ENCODE measurements around the gene ZBTB7C.

DNA sequence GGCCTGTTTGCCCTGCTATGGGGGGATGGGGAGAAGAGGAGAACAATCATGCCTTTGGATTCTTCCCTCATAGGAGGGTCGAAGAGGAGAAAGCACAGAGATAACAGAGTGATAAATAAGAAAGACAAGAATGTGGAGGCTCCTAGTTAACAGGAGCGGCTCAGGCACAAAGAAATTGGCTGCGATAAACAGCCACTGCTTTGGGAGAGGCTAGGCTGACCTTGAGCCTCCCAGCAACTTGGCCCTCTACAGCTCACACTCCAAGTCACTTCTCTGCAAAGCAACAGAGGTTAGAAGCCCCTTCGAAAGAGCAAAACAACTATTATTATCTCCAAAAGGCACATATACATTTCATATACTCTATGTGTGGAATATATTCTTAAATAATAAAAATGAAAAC, 69.5 kb downstream of the ZBTB7C start:
- no peak for TF ChIP-seq YY1 (IDR thresholded peaks at IDR 0.05; ENCODE audit: insufficient read depth, insufficient read length)
- no peak for TF ChIP-seq ZNF274 (IDR thresholded peaks at IDR 0.05; ENCODE audit: low read depth, low read length)
- no peak for TF ChIP-seq SUZ12 (IDR thresholded peaks at IDR 0.05; ENCODE audit: extremely low read depth, insufficient read depth, insufficient read length)

Measured in NT2/D1 (cell line).